Measurements from ENCODE around the gene CAMTA1. TPM values are rescaled to one million over a fixed set of nuclear protein-coding genes. Genes with fewer than 3 reads are reported as not detected.

The CAMTA1 gene
- polyA plus RNA-seq, 1 donor (not counting 4 experiments of a cell fraction or from before 2014, with no cell fraction given): 51.4 TPM

DNA sequence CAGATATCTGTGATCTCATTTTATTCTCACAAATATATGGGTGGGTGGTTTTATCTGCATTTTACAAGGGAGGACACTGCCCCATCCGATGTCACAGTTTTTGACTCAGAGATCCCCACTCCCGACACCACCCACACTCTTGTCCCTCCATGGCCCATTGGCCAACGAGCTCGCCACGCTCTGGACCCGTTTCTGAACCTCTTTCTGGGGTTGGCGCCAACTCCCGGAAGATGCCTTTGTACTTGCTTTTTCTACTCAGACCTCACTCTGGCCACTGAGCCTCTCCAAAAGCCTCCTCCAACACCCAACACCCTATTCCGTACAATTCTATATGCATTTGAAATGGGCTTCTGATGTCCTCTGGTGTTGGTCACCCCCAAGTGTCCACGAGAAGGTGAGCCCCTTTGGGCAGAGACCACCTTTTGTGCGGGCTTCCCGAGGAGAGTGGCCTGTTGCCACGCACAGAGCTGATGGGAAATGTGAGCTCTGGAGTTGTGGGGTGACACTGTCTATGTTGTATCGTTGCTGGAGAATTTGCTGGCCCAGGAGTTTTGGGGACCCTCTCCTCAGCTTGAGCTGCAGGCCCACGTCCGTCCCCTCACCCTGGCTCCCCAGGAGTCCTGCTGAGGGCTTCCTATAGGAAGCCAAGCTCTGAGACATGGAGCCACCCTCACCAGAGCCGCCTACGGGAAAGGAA is 618.9 kb downstream of the CAMTA1 start:
- no peaks in the 10 kb centered on the region for H3K27me3 ChIP-seq (ENCODE audit: control insufficient read depth, extremely low read depth, insufficient read depth, low read length)
- dilution Hi-C loops (cut with MboI; ENCODE audit: extremely low pct_ligation_motif_present, low sequenced_read_pairs): no loop called here
- H3K27ac ChIP-seq (ENCODE audit: control insufficient read depth, insufficient read depth, low read length): no peak overlapping the region
- H3K9ac ChIP-seq (ENCODE audit: control insufficient read depth, extremely low read depth, insufficient read depth, low read length): no peak overlapping the region
- H3K4me1 ChIP-seq (ENCODE audit: control insufficient read depth, extremely low read depth, insufficient read depth, low read length): peaks cover 16% of the 10 kb centered on the region
- H3K9me3 ChIP-seq (ENCODE audit: control insufficient read depth, low read depth, low read length): no peaks in the 10 kb centered on the region
- H3K4me2 ChIP-seq (ENCODE audit: control insufficient read depth, extremely low read depth, insufficient read depth, low read depth, low read length): no peak overlapping the region
- H3K79me2 ChIP-seq (ENCODE audit: control insufficient read depth, insufficient read depth, low read length): no peaks in the 10 kb centered on the region
- H2AFZ ChIP-seq (ENCODE audit: control insufficient read depth, low read length): no peak overlapping the region
- no peaks in the 10 kb centered on the region for H4K20me1 ChIP-seq (ENCODE audit: control insufficient read depth, extremely low read depth, insufficient read depth, low read length)
- no peaks in the 10 kb centered on the region for H3K36me3 ChIP-seq (ENCODE audit: control insufficient read depth in 2 of 2, extremely low read depth in 1 of 2, insufficient read depth in 2 of 2, low read length in 2 of 2)
- FAIRE-seq (no peak), DNase-seq (ENCODE audit: low read depth, low spot score) (no peak)
- no peaks in the 10 kb centered on the region for H3K9me1 ChIP-seq (ENCODE audit: control insufficient read depth, extremely low read depth, insufficient read depth, low read length)
- TF ChIP-seq, protein P1, sequence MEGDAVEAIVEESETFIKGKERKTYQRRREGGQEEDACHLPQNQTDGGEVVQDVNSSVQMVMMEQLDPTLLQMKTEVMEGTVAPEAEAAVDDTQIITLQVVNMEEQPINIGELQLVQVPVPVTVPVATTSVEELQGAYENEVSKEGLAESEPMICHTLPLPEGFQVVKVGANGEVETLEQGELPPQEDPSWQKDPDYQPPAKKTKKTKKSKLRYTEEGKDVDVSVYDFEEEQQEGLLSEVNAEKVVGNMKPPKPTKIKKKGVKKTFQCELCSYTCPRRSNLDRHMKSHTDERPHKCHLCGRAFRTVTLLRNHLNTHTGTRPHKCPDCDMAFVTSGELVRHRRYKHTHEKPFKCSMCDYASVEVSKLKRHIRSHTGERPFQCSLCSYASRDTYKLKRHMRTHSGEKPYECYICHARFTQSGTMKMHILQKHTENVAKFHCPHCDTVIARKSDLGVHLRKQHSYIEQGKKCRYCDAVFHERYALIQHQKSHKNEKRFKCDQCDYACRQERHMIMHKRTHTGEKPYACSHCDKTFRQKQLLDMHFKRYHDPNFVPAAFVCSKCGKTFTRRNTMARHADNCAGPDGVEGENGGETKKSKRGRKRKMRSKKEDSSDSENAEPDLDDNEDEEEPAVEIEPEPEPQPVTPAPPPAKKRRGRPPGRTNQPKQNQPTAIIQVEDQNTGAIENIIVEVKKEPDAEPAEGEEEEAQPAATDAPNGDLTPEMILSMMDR (optimal IDR thresholded peaks at IDR 0.05 in 1 of 3, IDR thresholded peaks at IDR 0.05 in 1 of 3, conservative IDR thresholded peaks at IDR 0.05 in 1 of 3; ENCODE audit: extremely low read depth in 1 of 3, insufficient read depth in 2 of 3, low read length in 3 of 3): no peak
- no peak for TF ChIP-seq EZH2 (IDR thresholded peaks at IDR 0.05; ENCODE audit: low read length)
- H3K4me3 ChIP-seq (ENCODE audit: control insufficient read depth in 2 of 3, extremely low read depth in 1 of 3, insufficient read depth in 2 of 3, low read depth in 1 of 3, low read length in 3 of 3): no peak overlapping the region

GRCh38 chr1:7405844-7406500 is 620.7 kb downstream of the CAMTA1 start:
- FAIRE-seq: no peak

More at GRCh38 chr1:7405844-7406500, 620.7 kb downstream of the CAMTA1 start:
- no peaks in the 10 kb centered on the region for H3K9me3 ChIP-seq (ENCODE audit: control insufficient read depth, low read depth, low read length)
- H3K27me3 ChIP-seq (ENCODE audit: control insufficient read depth, extremely low read depth, insufficient read depth, low read length): no peaks in the 10 kb centered on the region
- no peaks in the 10 kb centered on the region for H3K9me1 ChIP-seq (ENCODE audit: control insufficient read depth, extremely low read depth, insufficient read depth, low read length)
- H4K20me1 ChIP-seq (ENCODE audit: control insufficient read depth, extremely low read depth, insufficient read depth, low read length): no peaks in the 10 kb centered on the region
- H3K4me3 ChIP-seq (ENCODE audit: control insufficient read depth in 2 of 3, extremely low read depth in 1 of 3, insufficient read depth in 2 of 3, low read depth in 1 of 3, low read length in 3 of 3): no peak overlapping the region
- no peak overlapping the region for H3K9ac ChIP-seq (ENCODE audit: control insufficient read depth, extremely low read depth, insufficient read depth, low read length)
- H3K27ac ChIP-seq (ENCODE audit: control insufficient read depth, insufficient read depth, low read length): no peak overlapping the region
- no peaks in the 10 kb centered on the region for H3K79me2 ChIP-seq (ENCODE audit: control insufficient read depth, insufficient read depth, low read length)
- TF ChIP-seq, protein P1 (optimal IDR thresholded peaks at IDR 0.05 in 1 of 3, IDR thresholded peaks at IDR 0.05 in 1 of 3, conservative IDR thresholded peaks at IDR 0.05 in 1 of 3; ENCODE audit: extremely low read depth in 1 of 3, insufficient read depth in 2 of 3, low read length in 3 of 3): no peak
- TF ChIP-seq EZH2 (IDR thresholded peaks at IDR 0.05; ENCODE audit: low read length): no peak
- no peak overlapping the region for H2AFZ ChIP-seq (ENCODE audit: control insufficient read depth, low read length)
- DNase-seq (ENCODE audit: low read depth, low spot score): no peak
- dilution Hi-C loops (cut with MboI; ENCODE audit: extremely low pct_ligation_motif_present, low sequenced_read_pairs): no loop called here
- peaks cover 16% of the 10 kb centered on the region for H3K4me1 ChIP-seq (ENCODE audit: control insufficient read depth, extremely low read depth, insufficient read depth, low read length)
- H3K4me2 ChIP-seq (ENCODE audit: control insufficient read depth, extremely low read depth, insufficient read depth, low read depth, low read length): no peak overlapping the region
- no peaks in the 10 kb centered on the region for H3K36me3 ChIP-seq (ENCODE audit: control insufficient read depth in 2 of 2, extremely low read depth in 1 of 2, insufficient read depth in 2 of 2, low read length in 2 of 2)

Measured in keratinocyte (primary cell).